Measurements from ENCODE around the gene LRRC26. TPM values are rescaled to one million over a fixed set of nuclear protein-coding genes. Genes with fewer than 3 reads are reported as not detected.

LRRC26 gene
- total and polyA plus RNA-seq, 2 of the 13 experiments (the other 11 are each of a cell fraction or from before 2014, with no cell fraction given) = not detected

DNA sequence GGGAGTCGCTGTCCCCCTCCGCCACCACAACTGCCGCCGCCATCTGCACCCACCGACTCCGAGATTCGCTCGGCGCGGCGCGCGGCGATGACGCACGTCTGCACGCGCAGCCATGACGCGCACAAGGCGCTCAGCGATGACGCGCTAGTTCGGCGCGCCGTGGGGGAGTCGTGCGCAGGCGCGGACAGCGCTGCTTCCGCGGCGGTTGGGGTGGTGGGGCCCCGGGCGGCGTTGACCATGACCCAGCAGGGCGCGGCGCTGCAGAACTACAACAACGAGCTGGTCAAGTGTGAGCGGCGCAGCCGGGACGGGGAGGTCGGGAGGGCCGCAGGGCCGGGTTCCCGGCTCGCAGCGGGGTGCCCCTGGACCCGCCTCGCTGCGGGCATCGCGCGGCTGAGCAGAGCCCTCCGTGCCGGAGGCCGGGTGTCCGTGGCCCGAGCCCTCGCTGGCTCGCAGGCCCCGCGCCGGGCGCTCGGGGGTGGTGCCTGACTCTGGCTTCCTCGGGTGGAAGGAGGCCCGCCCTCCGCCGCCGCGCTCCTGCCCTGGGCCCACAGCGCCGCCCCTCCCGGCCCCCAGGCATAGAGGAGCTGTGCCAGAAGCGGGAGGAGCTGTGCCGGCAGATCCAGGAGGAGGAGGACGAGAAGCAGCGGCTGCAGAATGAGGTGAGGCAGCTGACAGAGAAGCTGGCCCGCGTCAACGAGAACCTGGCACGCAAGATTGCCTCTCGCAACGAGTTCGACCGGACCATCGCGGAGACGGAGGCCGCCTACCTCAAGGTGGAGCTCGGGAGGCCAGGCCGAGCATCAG lies 18.8 kb upstream of the LRRC26 start, which contains the start of the genes ANAPC2 and SSNA1 (continued):
- TF ChIP-seq, protein P1, sequence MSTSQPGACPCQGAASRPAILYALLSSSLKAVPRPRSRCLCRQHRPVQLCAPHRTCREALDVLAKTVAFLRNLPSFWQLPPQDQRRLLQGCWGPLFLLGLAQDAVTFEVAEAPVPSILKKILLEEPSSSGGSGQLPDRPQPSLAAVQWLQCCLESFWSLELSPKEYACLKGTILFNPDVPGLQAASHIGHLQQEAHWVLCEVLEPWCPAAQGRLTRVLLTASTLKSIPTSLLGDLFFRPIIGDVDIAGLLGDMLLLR (CRISPR knock-in tag; IDR thresholded peaks at IDR 0.05) = peak; percentile 67; the same call in 1 of the 2 replicates
- peak; percentile 45 for TF ChIP-seq RBM39 (IDR thresholded peaks at IDR 0.05; ENCODE audit: low read depth, low read length, poor library complexity, severe bottlenecking)
- peak; percentile 77 for TF ChIP-seq HNRNPLL (IDR thresholded peaks at IDR 0.05; ENCODE audit: low read depth, low read length, poor library complexity, severe bottlenecking)
- no peak for TF ChIP-seq ZNF616 (CRISPR knock-in tag; IDR thresholded peaks at IDR 0.05; ENCODE audit: low read depth)
- TF ChIP-seq, protein P2, sequence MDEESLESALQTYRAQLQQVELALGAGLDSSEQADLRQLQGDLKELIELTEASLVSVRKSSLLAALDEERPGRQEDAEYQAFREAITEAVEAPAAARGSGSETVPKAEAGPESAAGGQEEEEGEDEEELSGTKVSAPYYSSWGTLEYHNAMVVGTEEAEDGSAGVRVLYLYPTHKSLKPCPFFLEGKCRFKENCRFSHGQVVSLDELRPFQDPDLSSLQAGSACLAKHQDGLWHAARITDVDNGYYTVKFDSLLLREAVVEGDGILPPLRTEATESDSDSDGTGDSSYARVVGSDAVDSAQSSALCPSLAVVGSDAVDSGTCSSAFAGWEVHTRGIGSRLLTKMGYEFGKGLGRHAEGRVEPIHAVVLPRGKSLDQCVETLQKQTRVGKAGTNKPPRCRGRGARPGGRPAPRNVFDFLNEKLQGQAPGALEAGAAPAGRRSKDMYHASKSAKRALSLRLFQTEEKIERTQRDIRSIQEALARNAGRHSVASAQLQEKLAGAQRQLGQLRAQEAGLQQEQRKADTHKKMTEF (CRISPR knock-in tag; IDR thresholded peaks at IDR 0.05) = peak; percentile 89; the same call in 1 of the 2 replicates
- TF ChIP-seq IRX3 (CRISPR knock-in tag; IDR thresholded peaks at IDR 0.05; ENCODE audit: borderline replicate concordance, low read depth) = no peak; the same call in 1 of the 2 replicates
- TF ChIP-seq FLYWCH1 (CRISPR knock-in tag; IDR thresholded peaks at IDR 0.05) = no peak
- peak; percentile 49; the same call in 1 of the 2 replicates for TF ChIP-seq ZSCAN22 (CRISPR knock-in tag; IDR thresholded peaks at IDR 0.05)
- TF ChIP-seq PITX1 (CRISPR knock-in tag; IDR thresholded peaks at IDR 0.05) = 0 out of 2 replicates have a peak, but pooled peaks have one; percentile 47
- no peak; the same call in 1 of the 2 replicates for TF ChIP-seq ATRX (CRISPR knock-in tag; IDR thresholded peaks at IDR 0.05; ENCODE audit: borderline replicate concordance)
- peak; percentile 46; the same call in 1 of the 2 replicates for TF ChIP-seq ZBTB7B (CRISPR knock-in tag; IDR thresholded peaks at IDR 0.05)
- no peak for TF ChIP-seq PAX8 (CRISPR knock-in tag; IDR thresholded peaks at IDR 0.05; ENCODE audit: borderline replicate concordance)
- TF ChIP-seq, protein P3, sequence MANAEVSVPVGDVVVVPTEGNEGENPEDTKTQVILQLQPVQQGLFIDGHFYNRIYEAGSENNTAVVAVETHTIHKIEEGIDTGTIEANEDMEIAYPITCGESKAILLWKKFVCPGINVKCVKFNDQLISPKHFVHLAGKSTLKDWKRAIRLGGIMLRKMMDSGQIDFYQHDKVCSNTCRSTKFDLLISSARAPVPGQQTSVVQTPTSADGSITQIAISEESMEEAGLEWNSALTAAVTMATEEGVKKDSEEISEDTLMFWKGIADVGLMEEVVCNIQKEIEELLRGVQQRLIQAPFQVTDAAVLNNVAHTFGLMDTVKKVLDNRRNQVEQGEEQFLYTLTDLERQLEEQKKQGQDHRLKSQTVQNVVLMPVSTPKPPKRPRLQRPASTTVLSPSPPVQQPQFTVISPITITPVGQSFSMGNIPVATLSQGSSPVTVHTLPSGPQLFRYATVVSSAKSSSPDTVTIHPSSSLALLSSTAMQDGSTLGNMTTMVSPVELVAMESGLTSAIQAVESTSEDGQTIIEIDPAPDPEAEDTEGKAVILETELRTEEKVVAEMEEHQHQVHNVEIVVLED (CRISPR knock-in tag; IDR thresholded peaks at IDR 0.05; ENCODE audit: borderline replicate concordance) = peak; percentile 95
- TF ChIP-seq NFE2L2 (IDR thresholded peaks at IDR 0.05; ENCODE audit: low read length) = no peak
- TF ChIP-seq GATAD1 (CRISPR knock-in tag; IDR thresholded peaks at IDR 0.05) = peak; percentile 100
- TF ChIP-seq ZMYM3 (CRISPR knock-in tag; IDR thresholded peaks at IDR 0.05) = no peak
- TF ChIP-seq, protein P4, sequence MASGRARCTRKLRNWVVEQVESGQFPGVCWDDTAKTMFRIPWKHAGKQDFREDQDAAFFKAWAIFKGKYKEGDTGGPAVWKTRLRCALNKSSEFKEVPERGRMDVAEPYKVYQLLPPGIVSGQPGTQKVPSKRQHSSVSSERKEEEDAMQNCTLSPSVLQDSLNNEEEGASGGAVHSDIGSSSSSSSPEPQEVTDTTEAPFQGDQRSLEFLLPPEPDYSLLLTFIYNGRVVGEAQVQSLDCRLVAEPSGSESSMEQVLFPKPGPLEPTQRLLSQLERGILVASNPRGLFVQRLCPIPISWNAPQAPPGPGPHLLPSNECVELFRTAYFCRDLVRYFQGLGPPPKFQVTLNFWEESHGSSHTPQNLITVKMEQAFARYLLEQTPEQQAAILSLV (CRISPR knock-in tag; IDR thresholded peaks at IDR 0.05; ENCODE audit: borderline replicate concordance) = peak; percentile 90; the same call in 1 of the 2 replicates
- peak; percentile 93; the same call in 1 of the 2 replicates for TF ChIP-seq SMARCC2 (IDR thresholded peaks at IDR 0.05)
- TF ChIP-seq, protein P5, sequence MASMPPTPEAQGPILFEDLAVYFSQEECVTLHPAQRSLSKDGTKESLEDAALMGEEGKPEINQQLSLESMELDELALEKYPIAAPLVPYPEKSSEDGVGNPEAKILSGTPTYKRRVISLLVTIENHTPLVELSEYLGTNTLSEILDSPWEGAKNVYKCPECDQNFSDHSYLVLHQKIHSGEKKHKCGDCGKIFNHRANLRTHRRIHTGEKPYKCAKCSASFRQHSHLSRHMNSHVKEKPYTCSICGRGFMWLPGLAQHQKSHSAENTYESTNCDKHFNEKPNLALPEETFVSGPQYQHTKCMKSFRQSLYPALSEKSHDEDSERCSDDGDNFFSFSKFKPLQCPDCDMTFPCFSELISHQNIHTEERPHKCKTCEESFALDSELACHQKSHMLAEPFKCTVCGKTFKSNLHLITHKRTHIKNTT (CRISPR knock-in tag; IDR thresholded peaks at IDR 0.05) = peak; percentile 84; the same call in 1 of the 2 replicates
- TF ChIP-seq ZNF747 (CRISPR knock-in tag; IDR thresholded peaks at IDR 0.05; ENCODE audit: borderline replicate concordance) = peak; percentile 59
- no peak for TF ChIP-seq ZNF260 (CRISPR knock-in tag; IDR thresholded peaks at IDR 0.05; ENCODE audit: borderline replicate concordance, low read depth)

All from HepG2 (cell line).